Epithelial cell of esophagus (primary cell): ENCODE results near the gene GRIA1.

Source experiments
- DNase-seq: peaks from one replicate; pipeline ENCODE4 v3.0.0; 2010; ENCODE audit warnings: low read depth
- H3K4me3 ChIP-seq: 2 replicates; pipeline ENCODE4 v1.5.1; 2011; ENCODE audit warnings: mild to moderate bottlenecking, low read length, control low read depth
- TF ChIP-seq, protein P1 (sequence below): IDR thresholded peaks from 2 replicates; pipeline ENCODE4 v1.5.1; 2011; ENCODE audit warnings: low read depth, mild to moderate bottlenecking, low read length, control low read depth, inconsistent platforms; ENCODE audit not compliant: insufficient read depth; ENCODE audit errors: missing control alignments

GRIA1 gene

DNA sequence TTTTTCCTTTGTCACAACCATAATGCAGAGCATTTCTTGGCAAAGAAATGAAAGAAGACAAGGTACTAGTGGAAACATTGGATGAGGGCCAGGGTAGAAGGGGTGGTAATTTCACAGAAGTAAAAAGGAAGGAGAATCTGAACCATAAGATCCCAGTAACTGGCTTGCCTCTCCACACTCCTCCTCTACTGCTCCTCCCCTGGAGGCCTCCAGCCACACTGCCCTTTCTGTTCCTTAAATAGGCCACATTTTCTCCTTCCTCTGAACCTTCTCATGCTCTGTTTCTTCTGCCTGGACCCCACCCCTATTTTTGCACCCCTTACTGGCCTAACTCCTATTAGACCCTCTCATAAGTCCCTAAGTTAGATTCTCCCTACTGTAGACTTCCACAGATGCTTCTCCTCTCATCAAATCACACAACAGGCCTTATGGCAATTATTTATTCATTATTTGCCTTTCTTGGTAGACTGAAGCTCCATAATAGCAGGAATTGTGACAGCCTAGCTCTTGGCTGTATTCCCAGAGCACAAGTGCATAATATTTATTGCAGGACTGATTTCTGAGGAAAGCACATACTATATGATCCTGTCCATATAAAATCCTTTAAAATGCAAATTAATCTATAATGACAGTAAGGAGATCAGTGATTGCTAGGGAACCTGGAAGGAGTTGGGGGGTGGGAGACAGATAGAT, 31.3 kb upstream of the GRIA1 start:
- no peak for DNase-seq
- TF ChIP-seq, protein P1, sequence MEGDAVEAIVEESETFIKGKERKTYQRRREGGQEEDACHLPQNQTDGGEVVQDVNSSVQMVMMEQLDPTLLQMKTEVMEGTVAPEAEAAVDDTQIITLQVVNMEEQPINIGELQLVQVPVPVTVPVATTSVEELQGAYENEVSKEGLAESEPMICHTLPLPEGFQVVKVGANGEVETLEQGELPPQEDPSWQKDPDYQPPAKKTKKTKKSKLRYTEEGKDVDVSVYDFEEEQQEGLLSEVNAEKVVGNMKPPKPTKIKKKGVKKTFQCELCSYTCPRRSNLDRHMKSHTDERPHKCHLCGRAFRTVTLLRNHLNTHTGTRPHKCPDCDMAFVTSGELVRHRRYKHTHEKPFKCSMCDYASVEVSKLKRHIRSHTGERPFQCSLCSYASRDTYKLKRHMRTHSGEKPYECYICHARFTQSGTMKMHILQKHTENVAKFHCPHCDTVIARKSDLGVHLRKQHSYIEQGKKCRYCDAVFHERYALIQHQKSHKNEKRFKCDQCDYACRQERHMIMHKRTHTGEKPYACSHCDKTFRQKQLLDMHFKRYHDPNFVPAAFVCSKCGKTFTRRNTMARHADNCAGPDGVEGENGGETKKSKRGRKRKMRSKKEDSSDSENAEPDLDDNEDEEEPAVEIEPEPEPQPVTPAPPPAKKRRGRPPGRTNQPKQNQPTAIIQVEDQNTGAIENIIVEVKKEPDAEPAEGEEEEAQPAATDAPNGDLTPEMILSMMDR, result no peak
- no peak overlapping the region for H3K4me3 ChIP-seq

DNA sequence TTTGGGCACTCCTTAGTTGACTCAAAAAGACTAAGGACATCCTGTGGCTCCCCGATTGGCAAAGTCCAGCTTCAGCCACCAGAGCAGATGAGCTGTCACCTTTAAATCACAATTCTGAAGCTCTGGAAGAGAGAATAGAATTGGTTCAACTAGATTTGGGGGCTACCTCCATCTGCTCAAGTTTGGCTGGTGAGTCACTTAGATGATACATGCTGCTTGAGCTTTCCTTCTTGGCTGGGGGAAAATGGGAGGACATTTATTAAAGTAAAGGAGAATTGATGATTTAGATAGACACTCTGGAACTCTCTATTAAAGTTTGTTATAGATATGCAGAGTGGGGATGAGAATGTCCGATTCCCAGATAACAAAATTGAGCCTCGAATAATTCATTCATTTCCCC, 30.0 kb upstream of the GRIA1 start:
- TF ChIP-seq, protein P1, result no peak
- no peak for DNase-seq
- H3K4me3 ChIP-seq, result no peak overlapping the region

DNA sequence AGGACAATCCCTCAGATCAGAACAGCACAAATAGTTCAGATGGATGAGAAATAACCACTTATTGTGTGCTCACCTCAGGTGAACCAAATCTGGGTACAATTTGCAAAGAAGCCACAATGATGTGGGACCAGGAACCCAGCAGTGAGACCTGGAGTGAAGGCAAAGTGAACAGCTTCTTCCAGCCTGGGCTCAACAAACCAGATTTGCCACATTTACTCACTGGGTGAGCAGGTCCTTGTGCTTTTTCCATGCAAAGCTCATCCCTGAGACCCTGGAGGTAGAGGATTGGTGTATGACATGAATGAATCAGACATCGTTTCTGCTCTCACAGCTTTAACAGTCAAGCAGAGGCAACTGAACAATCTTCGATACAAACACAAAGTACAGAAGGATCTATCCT, 29.1 kb upstream of the GRIA1 start:
- TF ChIP-seq, protein P1, result no peak
- H3K4me3 ChIP-seq, result no peak overlapping the region

DNA sequence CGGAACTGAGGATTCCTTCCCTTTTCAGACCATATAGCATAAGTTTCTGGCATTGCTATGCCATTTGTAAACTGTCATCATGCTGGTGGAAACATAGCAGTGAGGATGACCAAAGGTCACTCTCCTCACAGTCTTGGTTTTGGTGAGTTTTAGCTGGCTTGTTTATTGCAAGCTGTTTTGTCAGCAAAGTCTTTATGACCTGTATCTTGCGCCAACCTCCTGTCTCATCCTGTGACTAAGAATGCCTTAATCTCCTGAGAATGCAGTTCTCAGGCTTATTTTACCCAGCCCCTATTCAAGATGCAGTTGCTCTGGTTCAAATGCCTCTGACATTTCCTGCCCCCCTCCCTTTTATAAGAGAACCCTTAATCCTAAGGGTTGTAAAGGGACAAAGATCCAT, 26.7 kb upstream of the GRIA1 start:
- TF ChIP-seq, protein P1, result no peak
- no peak overlapping the region for H3K4me3 ChIP-seq
- peak; percentile 77 for DNase-seq

More for the DNA sequence above, 29.1 kb upstream of the GRIA1 start:
- DNase-seq, result peak; percentile 57

DNA sequence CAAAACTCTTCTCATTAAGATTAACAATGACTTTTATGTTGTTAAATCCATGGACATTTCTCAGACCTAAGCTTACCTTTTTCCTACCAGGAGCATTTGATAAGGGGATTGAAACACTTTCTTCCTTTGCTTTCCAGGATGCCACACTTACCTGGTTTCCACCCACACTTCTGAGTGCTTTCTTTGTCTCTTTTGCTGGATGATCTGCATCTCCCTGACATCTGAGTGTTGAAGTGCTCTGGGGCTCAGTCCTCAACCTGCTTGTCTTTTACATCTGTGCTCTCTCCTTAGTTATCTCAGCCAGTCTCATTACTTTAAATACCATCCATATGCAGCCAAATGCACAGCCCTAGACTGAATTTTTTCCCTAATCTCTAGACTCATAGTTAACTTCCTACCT, 22.9 kb upstream of the GRIA1 start:
- no peak for DNase-seq
- TF ChIP-seq, protein P1, result no peak
- H3K4me3 ChIP-seq, result no peak overlapping the region

DNA sequence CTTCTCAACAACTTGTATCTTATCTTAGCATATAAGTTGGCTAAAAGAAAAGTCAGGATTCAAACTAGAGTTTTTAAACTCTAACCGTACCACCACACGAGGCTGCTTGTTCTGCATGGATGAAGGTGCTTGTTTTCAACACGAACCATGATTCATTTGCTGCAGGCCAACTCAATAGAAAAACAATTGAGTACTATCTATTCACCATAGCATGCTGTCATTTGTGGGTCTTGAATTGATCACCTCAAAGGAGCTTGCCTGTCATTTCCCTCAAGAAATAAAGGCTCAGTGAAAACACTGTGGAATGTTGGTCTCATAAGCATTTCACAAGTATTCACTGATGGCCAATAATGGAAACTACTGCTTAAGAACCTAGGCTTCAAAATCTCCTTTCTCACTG, 21.0 kb upstream of the GRIA1 start:
- TF ChIP-seq, protein P1, result no peak
- no peak for DNase-seq
- no peak overlapping the region for H3K4me3 ChIP-seq

DNA sequence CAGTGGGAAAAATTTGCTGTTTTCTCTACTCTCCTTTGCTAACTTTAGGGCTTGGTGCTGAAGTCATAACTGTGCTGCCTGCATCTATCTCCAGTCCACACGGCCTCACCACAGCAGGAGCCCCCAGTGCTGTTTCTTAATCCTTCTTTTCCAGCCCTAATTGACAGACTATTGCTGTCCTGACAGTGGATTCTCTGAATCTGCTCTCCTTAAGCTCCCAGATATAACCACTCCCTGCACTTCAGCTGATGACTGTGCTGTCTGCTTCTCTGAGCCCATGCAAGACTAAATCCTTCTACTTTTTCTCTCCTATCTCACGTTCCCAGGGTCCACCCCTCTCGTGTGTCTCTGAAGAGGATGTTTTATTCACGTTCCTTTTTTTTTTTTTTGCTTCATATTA, 19.7 kb upstream of the GRIA1 start:
- no peak overlapping the region for H3K4me3 ChIP-seq
- no peak for DNase-seq
- TF ChIP-seq, protein P1, result no peak
